Rectal smooth muscle tissue (tissue), 1 donor: ENCODE results near the gene GP1BB.
A peak's percentile ranks its signal among the peaks of the same experiment; 100 is the strongest.

ENCODE experiments used
- H3K27ac ChIP-seq: one replicate; pipeline ENCODE4 v1.7.0; 2013; ENCODE audit warnings: low read depth, low read length, inconsistent platforms
- H3K27me3 ChIP-seq: one replicate; pipeline ENCODE4 v1.7.0; 2013; ENCODE audit warnings: low read length; ENCODE audit not compliant: control insufficient read depth, insufficient read depth
- H3K36me3 ChIP-seq: one replicate; pipeline ENCODE4 v1.7.0; 2013; ENCODE audit warnings: low read length; ENCODE audit not compliant: control insufficient read depth, insufficient read depth
- H3K4me1 ChIP-seq: one replicate; pipeline ENCODE4 v1.7.0; 2013; ENCODE audit warnings: low read length; ENCODE audit not compliant: control insufficient read depth, insufficient read depth
- H3K4me3 ChIP-seq: one replicate; pipeline ENCODE4 v1.7.0; 2013; ENCODE audit warnings: low read length
- H3K9ac ChIP-seq: one replicate; pipeline ENCODE4 v1.7.0; 2013; ENCODE audit warnings: low read length

Gene GP1BB

DNA sequence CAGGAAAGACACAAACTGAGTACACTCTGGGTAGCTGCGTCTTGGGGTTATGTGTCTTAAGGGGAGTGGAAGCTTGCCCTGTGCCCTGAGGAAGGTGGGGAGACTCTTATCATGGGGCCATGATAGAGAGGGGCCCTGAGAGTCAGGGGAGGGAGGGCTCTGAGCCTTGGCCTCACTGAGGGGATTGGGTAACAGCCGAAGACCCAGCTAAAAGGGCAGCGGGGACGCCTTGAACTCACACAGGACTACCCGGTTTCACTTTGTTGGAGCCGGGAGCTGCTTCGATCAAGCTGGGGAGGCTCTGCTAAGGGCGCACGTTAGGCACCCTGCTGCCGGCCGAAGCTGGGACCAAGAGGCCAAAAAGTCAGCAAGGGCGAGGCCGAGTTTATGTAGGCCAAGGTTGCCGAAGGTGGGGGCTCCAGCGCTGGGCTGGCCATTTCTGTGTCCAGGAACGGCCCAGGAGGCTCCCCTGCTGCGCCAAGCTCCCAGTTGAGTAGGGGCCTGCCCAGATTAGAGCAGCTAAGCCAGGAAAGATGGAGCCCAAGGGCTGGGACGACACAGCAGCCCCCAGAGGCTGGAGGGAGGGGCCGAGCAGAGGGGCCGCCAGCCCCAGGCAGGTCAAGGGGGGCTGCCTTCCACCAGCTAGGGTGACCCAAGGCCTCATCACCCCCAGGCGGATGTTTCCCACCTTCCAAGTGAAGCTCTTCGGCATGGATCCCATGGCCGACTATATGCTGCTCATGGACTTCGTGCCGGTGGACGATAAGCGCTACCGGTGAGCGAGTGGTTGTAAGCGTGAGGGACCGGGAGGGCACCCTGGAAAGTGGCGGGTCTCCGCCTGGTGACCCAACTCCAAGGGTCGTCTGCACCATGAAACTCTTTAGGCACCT lies 39.5 kb downstream of the GP1BB start:
- H3K9ac ChIP-seq = no peak overlapping the region
- H3K36me3 ChIP-seq = no peaks in the 10 kb centered on the region
- no peak overlapping the region for H3K27ac ChIP-seq
- peaks cover 51% of the 10 kb centered on the region for H3K27me3 ChIP-seq
- no peaks in the 10 kb centered on the region for H3K4me1 ChIP-seq
- no peak overlapping the region for H3K4me3 ChIP-seq

DNA sequence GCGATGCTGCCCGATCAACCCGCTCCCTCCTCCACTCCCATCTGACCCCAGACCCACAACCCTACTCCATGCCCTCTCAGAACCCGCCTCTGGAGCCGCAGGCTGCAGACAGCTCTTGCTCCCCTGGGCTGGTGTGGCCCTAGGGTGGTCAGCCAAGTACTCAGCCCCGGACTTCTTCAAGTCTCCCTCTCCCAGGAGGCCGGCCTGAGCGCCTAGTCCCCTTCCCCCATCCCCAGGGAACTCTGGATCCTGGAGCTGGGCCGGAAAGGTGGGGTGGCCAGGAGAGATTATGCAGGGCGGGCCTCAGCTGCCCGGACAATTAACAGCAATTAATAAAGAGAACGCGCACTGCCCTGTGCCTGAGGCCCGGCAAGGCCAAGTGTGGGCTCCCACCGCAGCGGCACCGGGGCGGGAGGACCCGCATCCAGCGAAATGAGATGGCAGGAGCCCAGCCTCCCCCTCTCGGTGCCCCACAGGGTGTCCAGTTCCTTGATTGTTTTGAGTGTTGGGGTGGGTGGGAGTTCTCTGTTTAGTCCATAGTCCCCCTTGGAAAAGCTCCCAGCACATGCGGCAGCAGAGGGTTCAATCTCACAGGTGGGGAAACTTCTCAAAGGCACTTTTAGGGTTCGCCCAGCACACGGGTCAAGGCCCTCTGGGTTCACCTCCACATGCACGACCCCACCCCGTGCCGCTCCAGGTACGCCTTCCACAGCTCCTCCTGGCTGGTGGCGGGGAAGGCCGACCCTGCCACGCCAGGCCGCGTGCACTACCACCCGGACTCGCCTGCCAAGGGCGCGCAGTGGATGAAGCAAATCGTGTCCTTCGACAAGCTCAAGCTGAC lies 40.3 kb downstream of the GP1BB start:
- no peak overlapping the region for H3K9ac ChIP-seq
- H3K27me3 ChIP-seq = peaks cover 54% of the 10 kb centered on the region
- no peaks in the 10 kb centered on the region for H3K36me3 ChIP-seq

GRCh38 chr22:19764299-19764593 lies 40.9 kb downstream of the GP1BB start:
- no peak overlapping the region for H3K4me3 ChIP-seq
- peaks cover 56% of the 10 kb centered on the region for H3K27me3 ChIP-seq
- no peak overlapping the region for H3K9ac ChIP-seq
- no peaks in the 10 kb centered on the region for H3K36me3 ChIP-seq
- no peak overlapping the region for H3K27ac ChIP-seq
- H3K4me1 ChIP-seq = no peaks in the 10 kb centered on the region

More for the DNA sequence above, 40.3 kb downstream of the GP1BB start:
- Histone ChIP-seq H3K4me3 (no peak overlapping the region), H3K27ac (no peak overlapping the region), H3K4me1 (no peaks in the 10 kb centered on the region)

GRCh38 chr22:19764636-19765476 lies 41.5 kb downstream of the GP1BB start:
- no peaks in the 10 kb centered on the region for H3K36me3 ChIP-seq
- H3K4me1 ChIP-seq = no peaks in the 10 kb centered on the region
- H3K27me3 ChIP-seq = peaks cover 58% of the 10 kb centered on the region
- H3K9ac ChIP-seq = no peak overlapping the region
- H3K4me3 ChIP-seq = no peak overlapping the region
- H3K27ac ChIP-seq = no peak overlapping the region

DNA sequence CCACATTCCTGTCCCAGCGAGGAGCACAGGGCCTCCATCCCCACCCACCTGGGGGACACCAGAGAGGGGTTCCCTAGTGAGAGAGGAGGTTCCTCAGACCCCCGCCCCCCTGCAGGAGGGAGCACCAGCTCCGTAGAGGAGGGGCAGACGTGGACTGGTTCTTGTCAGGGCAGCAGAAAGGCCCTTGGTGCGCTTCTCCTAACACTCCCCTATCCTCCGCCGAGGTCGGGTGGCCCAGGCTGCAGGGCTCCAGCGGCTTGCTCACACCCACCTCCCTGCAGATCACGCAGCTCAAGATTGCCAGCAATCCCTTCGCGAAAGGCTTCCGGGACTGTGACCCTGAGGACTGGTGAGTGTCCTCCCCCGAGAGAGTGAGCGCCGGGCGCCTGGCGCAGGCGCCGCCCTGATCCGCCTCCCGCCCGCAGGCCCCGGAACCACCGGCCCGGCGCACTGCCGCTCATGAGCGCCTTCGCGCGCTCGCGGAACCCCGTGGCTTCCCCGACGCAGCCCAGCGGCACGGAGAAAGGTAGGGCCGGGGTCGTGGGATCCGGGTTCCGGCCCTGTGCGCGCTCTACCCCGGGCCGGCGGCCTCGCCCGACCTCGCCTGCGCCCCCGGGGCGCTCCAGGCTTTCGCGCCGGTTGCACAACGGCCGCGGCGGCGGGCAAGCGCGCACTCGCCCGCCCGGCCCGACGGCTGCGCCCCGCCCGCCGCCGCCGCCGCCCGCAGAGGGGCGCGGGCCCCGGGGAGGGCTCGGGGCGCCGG lies 42.3 kb downstream of the GP1BB start:
- Histone ChIP-seq H3K4me1 (no peaks in the 10 kb centered on the region), H3K27me3 (peaks cover 61% of the 10 kb centered on the region), H3K36me3 (no peaks in the 10 kb centered on the region), H3K4me3 (peak overlapping the region; percentile 9), H3K9ac (no peak overlapping the region), H3K27ac (no peak overlapping the region)

DNA sequence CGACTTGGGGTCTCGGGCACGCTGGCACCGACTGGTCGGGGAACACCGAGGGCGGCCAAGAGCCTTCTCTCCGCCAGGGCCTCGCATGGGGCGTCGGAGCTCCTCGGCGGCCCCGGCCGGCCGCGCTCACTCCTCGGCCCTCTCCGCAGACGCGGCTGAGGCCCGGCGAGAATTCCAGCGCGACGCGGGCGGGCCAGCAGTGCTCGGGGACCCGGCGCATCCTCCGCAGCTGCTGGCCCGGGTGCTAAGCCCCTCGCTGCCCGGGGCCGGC lies 42.8 kb downstream of the GP1BB start:
- H3K27ac ChIP-seq = no peak overlapping the region
- no peak overlapping the region for H3K9ac ChIP-seq
- H3K4me3 ChIP-seq = no peak overlapping the region
- peaks cover 59% of the 10 kb centered on the region for H3K27me3 ChIP-seq
- H3K36me3 ChIP-seq = no peaks in the 10 kb centered on the region
- H3K4me1 ChIP-seq = no peaks in the 10 kb centered on the region

DNA sequence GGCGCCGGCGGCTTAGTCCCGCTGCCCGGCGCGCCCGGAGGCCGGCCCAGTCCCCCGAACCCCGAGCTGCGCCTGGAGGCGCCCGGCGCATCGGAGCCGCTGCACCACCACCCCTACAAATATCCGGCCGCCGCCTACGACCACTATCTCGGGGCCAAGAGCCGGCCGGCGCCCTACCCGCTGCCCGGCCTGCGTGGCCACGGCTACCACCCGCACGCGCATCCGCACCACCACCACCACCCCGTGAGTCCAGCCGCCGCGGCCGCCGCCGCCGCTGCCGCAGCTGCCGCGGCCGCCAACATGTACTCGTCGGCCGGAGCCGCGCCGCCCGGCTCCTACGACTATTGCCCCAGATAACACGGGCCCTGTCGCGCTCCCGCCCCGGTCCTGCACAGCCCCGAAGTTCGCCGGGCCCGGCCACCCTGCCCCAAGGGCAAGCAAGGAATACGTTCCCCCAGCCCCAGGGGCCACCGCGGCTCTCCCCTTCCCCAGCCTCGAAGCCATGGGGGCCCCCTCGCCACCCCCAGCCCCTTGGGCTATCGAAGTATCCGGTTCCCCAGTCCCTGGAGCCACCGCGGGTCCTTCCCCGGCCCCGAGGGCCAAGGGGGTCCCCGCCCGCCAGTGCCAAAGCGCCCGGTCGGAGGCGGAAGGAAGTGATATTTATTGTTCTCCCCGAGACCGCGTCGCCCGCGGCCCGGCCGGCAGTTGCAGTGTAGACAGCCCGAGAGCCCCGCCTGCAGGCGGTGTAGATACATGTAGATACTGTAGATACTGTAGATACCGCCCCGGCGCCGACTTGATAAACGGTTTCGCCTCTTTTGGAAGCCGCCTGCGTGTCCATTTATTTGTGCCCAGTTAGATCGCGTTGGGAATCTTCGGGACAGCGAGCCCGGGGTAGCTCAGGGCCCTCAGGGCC lies 43.4 kb downstream of the GP1BB start:
- Histone ChIP-seq H3K9ac (no peak overlapping the region), H3K27me3 (peaks cover 62% of the 10 kb centered on the region), H3K36me3 (no peaks in the 10 kb centered on the region), H3K4me1 (no peaks in the 10 kb centered on the region), H3K4me3 (no peak overlapping the region), H3K27ac (no peak overlapping the region)

GRCh38 chr22:19767427-19768341 lies 44.3 kb downstream of the GP1BB start:
- no peak overlapping the region for H3K27ac ChIP-seq
- no peak overlapping the region for H3K9ac ChIP-seq
- H3K4me3 ChIP-seq = no peak overlapping the region
- no peaks in the 10 kb centered on the region for H3K4me1 ChIP-seq
- peaks cover 54% of the 10 kb centered on the region for H3K27me3 ChIP-seq
- no peaks in the 10 kb centered on the region for H3K36me3 ChIP-seq

DNA sequence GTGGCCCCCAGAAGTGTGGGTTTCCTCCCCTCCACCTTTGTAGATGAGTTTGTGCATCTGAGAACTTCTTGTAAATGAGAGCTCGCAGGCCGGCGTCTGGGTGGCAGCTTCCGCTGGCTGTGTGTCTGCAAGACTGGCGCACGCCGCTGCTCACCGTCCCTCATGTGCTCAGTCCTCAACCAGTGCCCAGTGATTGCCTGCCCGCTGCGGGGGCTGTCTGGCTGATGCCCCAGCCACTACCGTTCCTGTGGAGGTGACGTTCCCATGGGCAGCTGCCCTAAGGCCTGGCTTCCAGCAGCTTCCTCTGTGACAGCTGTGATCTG lies 46.0 kb downstream of the GP1BB start:
- Histone ChIP-seq H3K27ac (no peak overlapping the region), H3K4me3 (no peak overlapping the region), H3K36me3 (no peaks in the 10 kb centered on the region), H3K27me3 (peaks cover 53% of the 10 kb centered on the region), H3K9ac (no peak overlapping the region), H3K4me1 (no peaks in the 10 kb centered on the region)

DNA sequence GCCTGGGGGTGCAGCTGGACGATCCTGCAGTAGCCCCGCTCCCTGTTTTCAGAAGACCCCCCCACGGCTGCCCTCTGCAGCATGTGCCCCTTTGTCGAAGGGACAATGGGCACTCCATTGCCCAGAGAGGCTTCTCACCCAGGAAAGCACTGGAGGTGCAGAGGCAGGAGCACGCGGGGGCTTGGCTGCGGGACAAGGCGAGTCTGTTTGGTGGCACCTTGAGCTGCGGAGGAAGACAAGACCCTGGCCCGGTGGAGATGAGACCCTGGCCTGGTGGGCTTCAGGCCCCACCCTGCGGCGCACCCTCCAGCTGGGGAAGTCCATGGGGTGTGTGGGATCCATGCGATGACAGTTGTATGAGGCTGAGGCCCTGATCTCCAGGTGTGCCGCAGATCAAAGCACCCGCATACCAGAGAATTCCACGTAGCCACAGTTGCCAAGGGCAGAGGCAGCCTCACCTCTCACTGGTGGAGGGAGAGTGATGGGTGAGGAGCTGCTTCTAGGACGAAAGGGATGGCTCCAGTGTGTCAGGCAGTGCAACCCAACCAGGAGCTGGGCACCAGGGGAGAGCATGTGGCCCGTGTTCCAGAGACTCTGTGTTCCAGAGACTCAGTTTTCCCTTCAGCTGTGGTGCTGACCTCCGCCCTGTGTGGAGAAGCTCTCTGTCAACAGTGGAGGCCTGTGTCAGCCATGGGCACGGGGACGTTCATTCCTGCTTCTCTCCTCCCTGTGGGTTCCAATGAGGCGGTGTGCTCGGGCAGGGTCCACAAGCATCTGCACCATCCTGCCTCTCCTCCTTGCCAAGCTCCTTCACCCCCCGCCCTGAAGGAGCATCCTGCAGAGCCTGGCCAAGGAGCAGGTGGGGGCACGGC lies 47.2 kb downstream of the GP1BB start:
- H3K27me3 ChIP-seq = peaks cover 44% of the 10 kb centered on the region
- H3K4me3 ChIP-seq = no peak overlapping the region

More for the DNA sequence above, 47.2 kb downstream of the GP1BB start:
- no peak overlapping the region for H3K9ac ChIP-seq
- H3K4me1 ChIP-seq = no peaks in the 10 kb centered on the region
- H3K36me3 ChIP-seq = no peaks in the 10 kb centered on the region
- H3K27ac ChIP-seq = no peak overlapping the region
